Smooth muscle cell (in vitro differentiated cells): ENCODE measurements around the gene CCN2. TPM values are rescaled to one million over a fixed set of nuclear protein-coding genes. Genes with fewer than 3 reads are reported as not detected.

Source experiments
- DNase-seq: peaks from one replicate; lab custom pipeline; 2025; ENCODE audit not compliant: unreplicated experiment; lab: John Stamatoyannopoulos, UW
- H2AFZ ChIP-seq: fragments of 200-600 bp; sonication (generic); 2 replicates; pipeline ENCODE4 v1.6.0; 2016; ENCODE audit warnings: antibody characterized with exemption, low read depth, mild to moderate bottlenecking
- H3F3A ChIP-seq: fragments of 200-600 bp; sonication (generic); 2 replicates; pipeline ENCODE4 v1.6.0; 2017; ENCODE audit warnings: antibody characterized with exemption, low read depth
- H3K27ac ChIP-seq: fragments of 200-600 bp; sonication (generic); 2 replicates; pipeline ENCODE4 v1.5.1; 2016; ENCODE audit warnings: low read depth, mild to moderate bottlenecking
- H3K27me3 ChIP-seq: fragments of 200-600 bp; sonication (generic); 2 replicates; pipeline ENCODE4 v1.6.1; 2016; ENCODE audit warnings: low read depth, mild to moderate bottlenecking
- H3K36me3 ChIP-seq: fragments of 200-600 bp; sonication (generic); 2 replicates; pipeline ENCODE4 v1.5.1; 2016; ENCODE audit warnings: low read depth
- H3K4me1 ChIP-seq: fragments of 200-600 bp; sonication (generic); 2 replicates; pipeline ENCODE4 v1.5.1; 2016; ENCODE audit warnings: low read depth
- H3K4me2 ChIP-seq: fragments of 200-600 bp; sonication (generic); 2 replicates; pipeline ENCODE4 v1.6.0; 2016; ENCODE audit warnings: mild to moderate bottlenecking
- H3K4me3 ChIP-seq: fragments of 200-600 bp; sonication (generic); 2 replicates; pipeline ENCODE4 v1.5.1; 2016; ENCODE audit warnings: mild to moderate bottlenecking
- H3K79me2 ChIP-seq: fragments of 200-600 bp; sonication (generic); 2 replicates; pipeline ENCODE4 v1.6.0; 2016; ENCODE audit warnings: low read depth, mild to moderate bottlenecking
- H3K9ac ChIP-seq: fragments of 200-600 bp; sonication (generic); 2 replicates; pipeline ENCODE4 v1.6.0; 2016; ENCODE audit warnings: low read depth
- H3K9me3 ChIP-seq: fragments of 200-600 bp; sonication (generic); replicated peaks from 2 replicates; pipeline ENCODE4 v1.5.1; 2016; ENCODE audit warnings: low read depth
- H4K20me1 ChIP-seq: fragments of 200-600 bp; sonication (generic); 2 replicates; pipeline ENCODE4 v1.6.0; 2016; ENCODE audit warnings: low read depth
- WGBS: methylation state at CpG from one replicate; pipeline ENCODE4 v1.1.7; 2016; ENCODE audit warnings: low lambda C conversion rate; 5-methylcytosine and 5-hydroxymethylcytosine counted together
- polyA plus RNA-seq: library from polyadenylated mRNA; unstranded; fragments of >200 nt; fragmentation: Nextera tagmentation; extraction: Ambion mirVana; gene quantifications from 2 replicates; pipeline ENCODE4 v1.2.1, GENCODE V29; 2016
- total RNA-seq: library from RNA; depleted of rRNA; stranded (reverse); fragments of >200 nt; gene quantifications from 2 replicates; pipeline ENCODE4 v1.2.3, GENCODE V29; 2014
- TF ChIP-seq, protein P1 (sequence below): fragments of 200-600 bp; sonication (generic); IDR thresholded peaks from 2 replicates; pipeline ENCODE4 v1.5.1; 2017; ENCODE audit warnings: borderline replicate concordance, mild to moderate bottlenecking, antibody characterized with exemption; ENCODE audit not compliant: insufficient read depth, poor library complexity, severe bottlenecking

Gene CCN2, protein sequence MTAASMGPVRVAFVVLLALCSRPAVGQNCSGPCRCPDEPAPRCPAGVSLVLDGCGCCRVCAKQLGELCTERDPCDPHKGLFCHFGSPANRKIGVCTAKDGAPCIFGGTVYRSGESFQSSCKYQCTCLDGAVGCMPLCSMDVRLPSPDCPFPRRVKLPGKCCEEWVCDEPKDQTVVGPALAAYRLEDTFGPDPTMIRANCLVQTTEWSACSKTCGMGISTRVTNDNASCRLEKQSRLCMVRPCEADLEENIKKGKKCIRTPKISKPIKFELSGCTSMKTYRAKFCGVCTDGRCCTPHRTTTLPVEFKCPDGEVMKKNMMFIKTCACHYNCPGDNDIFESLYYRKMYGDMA
- total RNA-seq (1,180 and 1,197 TPM in 2 replicates), polyA plus RNA-seq (1,697 and 2,448 TPM in 2 replicates)

DNA sequence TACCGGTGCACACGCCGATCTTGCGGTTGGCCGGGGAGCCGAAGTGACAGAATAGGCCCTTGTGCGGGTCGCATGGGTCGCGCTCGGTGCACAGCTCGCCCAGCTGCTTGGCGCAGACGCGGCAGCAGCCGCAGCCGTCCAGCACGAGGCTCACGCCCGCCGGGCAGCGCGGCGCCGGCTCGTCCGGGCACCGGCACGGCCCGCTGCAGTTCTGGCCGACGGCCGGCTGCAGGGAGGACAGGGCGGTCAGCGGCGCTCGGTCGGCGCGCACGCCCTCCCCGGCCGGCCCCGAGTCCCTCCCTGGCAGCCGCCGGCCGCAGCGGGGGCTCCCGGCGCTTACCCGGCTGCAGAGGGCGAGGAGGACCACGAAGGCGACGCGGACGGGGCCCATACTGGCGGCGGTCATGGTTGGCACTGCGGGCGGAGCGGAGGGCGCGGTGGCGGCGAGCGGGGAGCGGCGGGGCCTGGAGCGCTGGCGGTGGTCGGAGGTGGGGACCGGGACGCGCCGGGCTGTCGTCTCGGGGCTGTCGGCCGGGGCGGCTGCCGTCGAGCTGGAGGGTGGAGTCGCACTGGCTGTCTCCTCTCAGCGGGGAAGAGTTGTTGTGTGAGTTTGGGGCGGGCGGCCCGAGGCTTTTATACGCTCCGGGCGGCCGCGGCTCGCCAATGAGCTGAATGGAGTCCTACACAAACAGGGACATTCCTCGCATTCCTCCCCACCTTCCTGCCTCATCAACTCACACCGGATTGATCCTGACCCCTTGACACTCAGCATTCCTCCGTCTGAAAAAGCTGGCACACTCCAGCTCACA, at the start of gene CCN2:
Gene CCN2 (minus strand): TSS at position 606 of the 809 bp plus-strand sequence. CDS start 200 bp downstream, at position 406.
- Histone ChIP-seq H3K27ac (peak within 1 kb of the TSS; percentile 88), H3K4me1 (peaks cover 35% of the 10 kb centered on the region), H3K79me2 (peaks cover 7% of the 10 kb centered on the region), H3K27me3 (no peaks in the 10 kb centered on the region), H3K4me2 (peak within 1 kb of the TSS; percentile 85), H3F3A (peaks cover 41% of the 10 kb centered on the region), H3K36me3 (no peaks in the 10 kb centered on the region), H3K9me3 (no peaks in the 10 kb centered on the region), H3K4me3 (peak within 1 kb of the TSS; percentile 75), H3K9ac (peak within 1 kb of the TSS; percentile 87), H2AFZ (no peak within 1 kb of the TSS), H4K20me1 (peaks cover 26% of the 10 kb centered on the region)
- WGBS = under 1% methylated on average over 70 of the region's 97 CpGs
- TF ChIP-seq, protein P1, sequence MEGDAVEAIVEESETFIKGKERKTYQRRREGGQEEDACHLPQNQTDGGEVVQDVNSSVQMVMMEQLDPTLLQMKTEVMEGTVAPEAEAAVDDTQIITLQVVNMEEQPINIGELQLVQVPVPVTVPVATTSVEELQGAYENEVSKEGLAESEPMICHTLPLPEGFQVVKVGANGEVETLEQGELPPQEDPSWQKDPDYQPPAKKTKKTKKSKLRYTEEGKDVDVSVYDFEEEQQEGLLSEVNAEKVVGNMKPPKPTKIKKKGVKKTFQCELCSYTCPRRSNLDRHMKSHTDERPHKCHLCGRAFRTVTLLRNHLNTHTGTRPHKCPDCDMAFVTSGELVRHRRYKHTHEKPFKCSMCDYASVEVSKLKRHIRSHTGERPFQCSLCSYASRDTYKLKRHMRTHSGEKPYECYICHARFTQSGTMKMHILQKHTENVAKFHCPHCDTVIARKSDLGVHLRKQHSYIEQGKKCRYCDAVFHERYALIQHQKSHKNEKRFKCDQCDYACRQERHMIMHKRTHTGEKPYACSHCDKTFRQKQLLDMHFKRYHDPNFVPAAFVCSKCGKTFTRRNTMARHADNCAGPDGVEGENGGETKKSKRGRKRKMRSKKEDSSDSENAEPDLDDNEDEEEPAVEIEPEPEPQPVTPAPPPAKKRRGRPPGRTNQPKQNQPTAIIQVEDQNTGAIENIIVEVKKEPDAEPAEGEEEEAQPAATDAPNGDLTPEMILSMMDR = no peak
- peak; percentile 49 for DNase-seq

GRCh38 chr6:132000296-132000695, 49.1 kb upstream of the CCN2 start:
- TF ChIP-seq, protein P1 = no peak
- WGBS = 95% methylated on average over 2 of the region's 2 CpGs
- Histone ChIP-seq H3K27ac (peak overlapping the region; percentile 91), H3K9me3 (no peaks in the 10 kb centered on the region), H3K4me3 (no peak overlapping the region), H3K9ac (no peak overlapping the region), H3K4me2 (peak overlapping the region; percentile 24), H3K79me2 (no peaks in the 10 kb centered on the region), H3K27me3 (no peaks in the 10 kb centered on the region), H2AFZ (no peak overlapping the region), H3F3A (peaks cover 29% of the 10 kb centered on the region), H3K36me3 (no peaks in the 10 kb centered on the region), H3K4me1 (peaks cover 14% of the 10 kb centered on the region), H4K20me1 (no peaks in the 10 kb centered on the region)
- DNase-seq = no peak

GRCh38 chr6:131999545-132000146, 48.5 kb upstream of the CCN2 start:
- TF ChIP-seq, protein P1 = no peak
- Histone ChIP-seq H4K20me1 (no peaks in the 10 kb centered on the region), H3K4me3 (no peak overlapping the region), H2AFZ (peak overlapping the region; percentile 74), H3K9ac (peak overlapping the region; percentile 82), H3K9me3 (no peaks in the 10 kb centered on the region), H3F3A (peaks cover 29% of the 10 kb centered on the region), H3K4me1 (peaks cover 12% of the 10 kb centered on the region), H3K79me2 (no peaks in the 10 kb centered on the region), H3K36me3 (no peaks in the 10 kb centered on the region), H3K4me2 (peak overlapping the region; percentile 24), H3K27me3 (no peaks in the 10 kb centered on the region), H3K27ac (peak overlapping the region; percentile 91)
- no peak for DNase-seq
- 28% methylated on average over 4 of the region's 4 CpGs for WGBS
